Transverse colon (tissue), 3 donors: ENCODE data around the gene DSG1.
A peak's percentile ranks its signal among the peaks of the same experiment; 100 is the strongest.

Experiments
- POLR2A ChIP-seq: fragments of 450-650 bp; IDR thresholded peaks from one replicate; pipeline ENCODE4 v1.6.1; 2016; ENCODE audit warnings: antibody characterized with exemption, mild to moderate bottlenecking, moderate library complexity
- TF ChIP-seq, protein P1 (sequence below), 5 experiments: fragments of 200-600 bp in 3 of 5; fragments of 450-650 bp in 2 of 5; sonication (generic) in 3 of 5; IDR thresholded peaks; 1 replicate in 2 of 5; 2 replicates in 3 of 5; pipeline ENCODE4 v1.5.1; 2016 to 2017; ENCODE audit warnings: antibody characterized with exemption in 5 of 5, inconsistent platforms in 3 of 5, mild to moderate bottlenecking in 2 of 5, moderate library complexity in 1 of 5

GRCh38 chr18:31278609-31279071, 39.3 kb upstream of the DSG1 start:
- TF ChIP-seq, protein P1, sequence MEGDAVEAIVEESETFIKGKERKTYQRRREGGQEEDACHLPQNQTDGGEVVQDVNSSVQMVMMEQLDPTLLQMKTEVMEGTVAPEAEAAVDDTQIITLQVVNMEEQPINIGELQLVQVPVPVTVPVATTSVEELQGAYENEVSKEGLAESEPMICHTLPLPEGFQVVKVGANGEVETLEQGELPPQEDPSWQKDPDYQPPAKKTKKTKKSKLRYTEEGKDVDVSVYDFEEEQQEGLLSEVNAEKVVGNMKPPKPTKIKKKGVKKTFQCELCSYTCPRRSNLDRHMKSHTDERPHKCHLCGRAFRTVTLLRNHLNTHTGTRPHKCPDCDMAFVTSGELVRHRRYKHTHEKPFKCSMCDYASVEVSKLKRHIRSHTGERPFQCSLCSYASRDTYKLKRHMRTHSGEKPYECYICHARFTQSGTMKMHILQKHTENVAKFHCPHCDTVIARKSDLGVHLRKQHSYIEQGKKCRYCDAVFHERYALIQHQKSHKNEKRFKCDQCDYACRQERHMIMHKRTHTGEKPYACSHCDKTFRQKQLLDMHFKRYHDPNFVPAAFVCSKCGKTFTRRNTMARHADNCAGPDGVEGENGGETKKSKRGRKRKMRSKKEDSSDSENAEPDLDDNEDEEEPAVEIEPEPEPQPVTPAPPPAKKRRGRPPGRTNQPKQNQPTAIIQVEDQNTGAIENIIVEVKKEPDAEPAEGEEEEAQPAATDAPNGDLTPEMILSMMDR (IDR thresholded peaks at IDR 0.05): no peak
- peak; percentile 26 for TF ChIP-seq POLR2A
